Endothelial cell of umbilical vein (primary cell): Measurements from ENCODE around the gene UGGT2.

Experiments
- EZH2 ChIP-seq: IDR thresholded peaks from 2 replicates; pipeline ENCODE4 v1.6.1; 2012; ENCODE audit warnings: borderline replicate concordance, low read depth, mild to moderate bottlenecking, moderate library complexity, low read length, inconsistent platforms; ENCODE audit not compliant: severe bottlenecking
- FOS ChIP-seq: IDR thresholded peaks from 2 replicates; pipeline ENCODE4 v1.6.1; 2011; ENCODE audit warnings: mild to moderate bottlenecking, low read length, moderate library complexity, borderline replicate concordance; ENCODE audit not compliant: insufficient read depth
- JUN ChIP-seq: IDR thresholded peaks from 2 replicates; pipeline ENCODE4 v1.6.1; 2011; ENCODE audit warnings: borderline replicate concordance, low read depth; ENCODE audit not compliant: insufficient read length, insufficient read depth
- POLR2A ChIP-seq: IDR thresholded peaks from 2 replicates; pipeline ENCODE4 v1.6.1; 2012; ENCODE audit warnings: low read depth, mild to moderate bottlenecking, control low read depth, low read length
- POLR2AphosphoS5 ChIP-seq: IDR thresholded peaks from 2 replicates; pipeline ENCODE4 v1.6.1; 2012; ENCODE audit warnings: low read depth, mild to moderate bottlenecking, control low read depth, low read length, moderate library complexity; ENCODE audit not compliant: insufficient read depth
- TF ChIP-seq, protein P1 (sequence below), 2 donors: IDR thresholded peaks; 1 replicate in 1 of 2; 2 replicates in 1 of 2; pipeline ENCODE4 v1.5.1; 2011; ENCODE audit warnings: low read length in 2 of 2, mild to moderate bottlenecking in 2 of 2, moderate library complexity in 2 of 2, control low read depth in 1 of 2, inconsistent platforms in 1 of 2, low read depth in 1 of 2; ENCODE audit not compliant: insufficient read depth in 1 of 2; ENCODE audit errors: extremely low read depth in 1 of 2

DNA sequence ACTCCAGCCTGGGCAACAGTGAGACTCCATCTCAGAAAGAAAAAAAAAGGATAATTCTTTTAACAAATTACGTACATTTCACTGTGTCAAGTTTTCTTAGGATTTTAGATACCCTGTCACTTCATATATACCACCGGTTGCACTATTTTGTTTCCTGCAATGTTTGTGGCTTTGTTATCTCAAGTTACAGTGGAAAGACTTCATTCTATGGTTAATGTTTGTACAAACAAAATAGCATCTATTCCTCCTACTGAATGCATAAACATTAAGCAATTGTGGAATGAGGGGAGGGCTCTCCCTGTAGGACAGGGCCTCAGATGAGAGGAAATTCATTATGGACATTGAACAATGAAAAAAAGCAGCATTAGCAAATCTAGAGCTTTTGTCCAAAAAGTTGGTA is 256.2 kb downstream of the UGGT2 start:
- TF ChIP-seq POLR2AphosphoS5 (no peak), EZH2 (no peak), POLR2A (no peak), JUN (no peak), FOS (no peak)
- TF ChIP-seq, protein P1, sequence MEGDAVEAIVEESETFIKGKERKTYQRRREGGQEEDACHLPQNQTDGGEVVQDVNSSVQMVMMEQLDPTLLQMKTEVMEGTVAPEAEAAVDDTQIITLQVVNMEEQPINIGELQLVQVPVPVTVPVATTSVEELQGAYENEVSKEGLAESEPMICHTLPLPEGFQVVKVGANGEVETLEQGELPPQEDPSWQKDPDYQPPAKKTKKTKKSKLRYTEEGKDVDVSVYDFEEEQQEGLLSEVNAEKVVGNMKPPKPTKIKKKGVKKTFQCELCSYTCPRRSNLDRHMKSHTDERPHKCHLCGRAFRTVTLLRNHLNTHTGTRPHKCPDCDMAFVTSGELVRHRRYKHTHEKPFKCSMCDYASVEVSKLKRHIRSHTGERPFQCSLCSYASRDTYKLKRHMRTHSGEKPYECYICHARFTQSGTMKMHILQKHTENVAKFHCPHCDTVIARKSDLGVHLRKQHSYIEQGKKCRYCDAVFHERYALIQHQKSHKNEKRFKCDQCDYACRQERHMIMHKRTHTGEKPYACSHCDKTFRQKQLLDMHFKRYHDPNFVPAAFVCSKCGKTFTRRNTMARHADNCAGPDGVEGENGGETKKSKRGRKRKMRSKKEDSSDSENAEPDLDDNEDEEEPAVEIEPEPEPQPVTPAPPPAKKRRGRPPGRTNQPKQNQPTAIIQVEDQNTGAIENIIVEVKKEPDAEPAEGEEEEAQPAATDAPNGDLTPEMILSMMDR (IDR thresholded peaks at IDR 0.05; ENCODE audit: extremely low read depth in 1 of 2, insufficient read depth in 1 of 2, low read depth in 1 of 2, low read length in 2 of 2) = no peak
